Measurements from ENCODE around the gene TBCE.

DNA sequence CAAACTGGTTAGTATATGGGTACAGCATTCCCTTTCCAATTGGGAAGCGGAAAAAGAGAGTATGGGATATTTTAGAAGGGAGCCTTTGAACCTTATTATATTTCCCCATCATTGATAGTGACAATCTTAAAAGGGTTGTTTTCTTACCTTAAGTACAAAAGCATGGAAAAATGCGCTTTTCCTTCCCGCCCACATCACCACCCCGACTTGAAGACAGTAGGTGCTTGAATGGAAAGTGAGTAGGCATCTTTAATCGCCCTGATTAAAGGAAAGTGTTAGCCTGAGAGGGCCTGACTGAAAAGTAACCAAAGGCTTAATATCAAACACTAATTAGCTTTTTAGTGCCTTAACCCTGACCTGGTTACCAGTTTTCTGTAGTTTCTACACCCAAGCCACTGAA lies 23.5 kb upstream of the TBCE start:
- TF ChIP-seq, protein P1, sequence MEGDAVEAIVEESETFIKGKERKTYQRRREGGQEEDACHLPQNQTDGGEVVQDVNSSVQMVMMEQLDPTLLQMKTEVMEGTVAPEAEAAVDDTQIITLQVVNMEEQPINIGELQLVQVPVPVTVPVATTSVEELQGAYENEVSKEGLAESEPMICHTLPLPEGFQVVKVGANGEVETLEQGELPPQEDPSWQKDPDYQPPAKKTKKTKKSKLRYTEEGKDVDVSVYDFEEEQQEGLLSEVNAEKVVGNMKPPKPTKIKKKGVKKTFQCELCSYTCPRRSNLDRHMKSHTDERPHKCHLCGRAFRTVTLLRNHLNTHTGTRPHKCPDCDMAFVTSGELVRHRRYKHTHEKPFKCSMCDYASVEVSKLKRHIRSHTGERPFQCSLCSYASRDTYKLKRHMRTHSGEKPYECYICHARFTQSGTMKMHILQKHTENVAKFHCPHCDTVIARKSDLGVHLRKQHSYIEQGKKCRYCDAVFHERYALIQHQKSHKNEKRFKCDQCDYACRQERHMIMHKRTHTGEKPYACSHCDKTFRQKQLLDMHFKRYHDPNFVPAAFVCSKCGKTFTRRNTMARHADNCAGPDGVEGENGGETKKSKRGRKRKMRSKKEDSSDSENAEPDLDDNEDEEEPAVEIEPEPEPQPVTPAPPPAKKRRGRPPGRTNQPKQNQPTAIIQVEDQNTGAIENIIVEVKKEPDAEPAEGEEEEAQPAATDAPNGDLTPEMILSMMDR (conservative IDR thresholded peaks at IDR 0.05; ENCODE audit: low read depth, low read length) = no peak
- TF ChIP-seq EZH2 (IDR thresholded peaks at IDR 0.05; ENCODE audit: low read length, unreplicated experiment) (no peak), EZH2phosphoT487 (IDR thresholded peaks at IDR 0.05; ENCODE audit: borderline replicate concordance, low read length) (no peak)

Measured in PC-3 (cell line).